Measurements from ENCODE around the gene HACE1.
"Not testable (repeated sequence)": the region's sequence is repeated elsewhere in the genome, so short reads cannot be mapped to it uniquely, and the experiment has no call there.

Gene HACE1

GRCh38 chr6:104820820-104821219, 38.9 kb downstream of the HACE1 start:
- not testable (repeated sequence) for DNase-seq

- DNase-seq: no peak
Measured at GRCh38 chr6:104816125-104816524, 43.6 kb downstream of the HACE1 start.

- no peak for DNase-seq
Measured at GRCh38 chr6:104814743-104815142, 45.0 kb downstream of the HACE1 start.

GRCh38 chr6:104813552-104813951, 46.2 kb downstream of the HACE1 start:
- DNase-seq: no peak

- DNase-seq: no peak
Measured at GRCh38 chr6:104809116-104809515, 50.6 kb downstream of the HACE1 start.

DNA sequence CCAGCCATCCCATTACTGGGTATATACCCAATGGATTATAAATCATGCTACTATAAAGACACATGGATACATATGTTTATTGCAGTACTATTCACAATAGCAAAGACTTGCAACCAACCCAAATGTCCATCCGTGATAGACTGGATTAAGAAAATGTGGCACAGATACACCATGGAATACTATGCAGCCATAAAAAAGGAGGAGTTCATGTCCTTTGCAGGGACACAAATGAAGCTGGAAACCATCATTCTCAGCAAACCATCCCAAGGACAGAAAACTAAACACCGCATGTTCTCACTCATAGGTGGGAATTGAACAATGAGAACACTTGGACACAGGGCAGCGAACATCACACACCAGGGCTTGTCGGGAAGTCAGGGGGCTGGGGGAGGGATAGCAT, 54.4 kb downstream of the HACE1 start:
- not testable (repeated sequence) for DNase-seq

DNA sequence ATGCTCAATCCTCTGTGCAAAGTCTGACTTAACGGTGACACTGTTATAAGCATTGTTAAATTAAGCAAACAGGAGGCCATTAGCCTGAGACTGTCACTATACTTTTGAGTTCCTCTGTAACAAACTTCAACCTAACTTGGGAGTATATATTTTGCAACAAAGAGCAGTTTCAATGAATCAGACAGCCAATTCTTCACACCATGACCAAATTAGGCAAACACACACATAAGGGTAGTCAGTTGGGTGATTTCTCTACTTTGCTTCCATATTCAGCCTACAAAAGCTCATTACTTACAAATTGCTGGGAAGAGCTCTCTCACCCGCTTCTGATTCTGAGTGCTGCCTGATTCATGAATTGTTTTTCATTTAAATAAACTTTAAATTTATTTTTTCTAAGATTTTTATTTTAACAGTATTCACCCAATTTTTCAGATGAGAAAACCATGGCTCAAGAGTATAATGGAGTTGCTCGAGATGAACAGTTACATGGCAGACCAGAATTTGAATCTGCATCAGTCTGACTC, 60.5 kb downstream of the HACE1 start:
- no peak for DNase-seq

DNA sequence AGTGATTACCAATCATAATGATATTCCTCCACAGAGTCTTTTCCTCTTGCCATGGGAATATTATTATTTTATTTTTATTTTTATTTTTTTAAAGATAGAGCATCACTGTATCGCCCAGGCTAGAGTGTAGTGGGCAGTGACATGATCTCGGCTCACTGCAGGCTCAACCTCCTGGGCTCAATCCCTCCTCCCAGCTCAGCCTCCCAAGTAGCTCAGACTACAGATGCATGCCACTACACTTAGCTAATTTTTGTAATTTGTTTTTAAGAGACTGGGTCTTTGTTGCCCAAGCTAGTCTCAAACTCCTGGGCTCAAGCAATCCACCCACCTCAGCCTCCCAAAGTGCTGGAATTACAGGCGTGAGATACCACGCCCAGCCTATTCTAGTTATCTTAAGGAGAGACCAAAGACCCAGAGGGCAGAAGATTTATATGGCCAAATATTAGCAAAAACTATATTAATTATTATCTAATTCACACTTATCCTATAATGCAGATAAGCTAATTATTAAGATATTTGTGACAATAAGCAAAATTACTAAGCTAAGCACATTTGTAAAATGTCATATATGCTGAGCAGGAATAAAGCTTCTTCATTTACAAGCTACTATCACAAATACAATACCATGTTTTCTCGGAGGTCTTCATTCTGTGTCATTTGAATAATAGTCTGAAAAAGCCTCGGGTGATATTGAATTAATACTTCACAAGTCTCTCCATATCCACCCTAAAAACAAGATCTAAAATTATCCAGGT, 63.5 kb downstream of the HACE1 start:
- no peak for DNase-seq

- DNase-seq: no peak
Measured at GRCh38 chr6:104795363-104795762, 64.4 kb downstream of the HACE1 start.

DNA sequence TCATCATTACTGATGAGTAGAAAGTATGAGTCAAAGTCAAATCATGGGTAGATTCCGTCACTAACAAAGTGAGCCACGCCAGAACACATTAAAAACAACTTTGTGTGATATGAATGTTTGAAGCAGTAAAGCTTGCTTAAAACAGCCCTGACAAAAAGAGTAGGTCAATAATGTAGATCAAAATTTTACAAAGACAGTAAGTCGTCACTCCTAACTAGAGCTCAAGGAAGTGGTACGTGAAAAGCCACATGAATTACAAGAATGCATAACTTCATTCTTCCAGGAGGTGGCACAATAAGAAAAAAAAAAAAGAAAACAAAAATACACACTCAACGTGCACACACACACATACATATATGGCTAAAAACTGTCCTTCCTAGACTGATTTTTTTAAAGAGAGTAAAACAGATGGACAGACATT, 69.9 kb downstream of the HACE1 start:
- peak; percentile 13 for DNase-seq

DNA sequence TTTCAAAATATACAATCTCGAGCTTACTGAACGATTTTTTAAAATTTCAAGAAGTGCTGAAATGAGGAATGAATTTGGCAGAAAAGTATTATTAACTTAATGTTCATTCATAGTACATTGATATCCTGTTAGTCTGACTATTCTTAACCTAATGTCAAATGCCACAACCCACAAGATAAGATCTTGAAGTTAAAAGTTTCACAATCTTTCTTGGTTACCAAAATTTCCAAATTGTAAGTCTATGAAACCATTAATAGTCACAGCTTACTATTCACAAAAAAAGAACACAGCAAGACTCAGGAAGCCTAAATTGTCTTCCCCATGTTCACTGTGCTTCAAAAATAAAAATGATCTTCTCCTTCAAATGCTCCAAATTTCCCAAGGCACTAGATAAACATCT, 71.3 kb downstream of the HACE1 start:
- no peak for DNase-seq

DNA sequence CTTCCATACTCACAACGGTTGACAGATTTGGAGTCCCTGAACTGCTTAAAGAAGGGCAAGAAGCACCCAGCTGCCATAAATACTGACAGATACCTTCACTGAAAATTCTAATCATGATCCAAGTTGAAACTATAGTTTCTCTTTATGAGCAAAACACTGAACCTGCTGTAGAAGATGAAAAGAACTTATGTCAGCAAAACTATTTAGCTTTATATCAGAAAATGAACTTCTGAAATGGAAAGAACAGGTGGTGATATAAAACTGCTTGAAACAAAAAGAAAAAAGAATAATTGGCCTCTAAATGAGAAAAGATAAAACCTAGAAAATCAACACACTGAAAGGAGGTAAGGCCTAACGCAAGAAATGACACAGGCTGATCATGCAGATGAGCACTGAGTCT, 72.4 kb downstream of the HACE1 start:
- no peak for DNase-seq

DNA sequence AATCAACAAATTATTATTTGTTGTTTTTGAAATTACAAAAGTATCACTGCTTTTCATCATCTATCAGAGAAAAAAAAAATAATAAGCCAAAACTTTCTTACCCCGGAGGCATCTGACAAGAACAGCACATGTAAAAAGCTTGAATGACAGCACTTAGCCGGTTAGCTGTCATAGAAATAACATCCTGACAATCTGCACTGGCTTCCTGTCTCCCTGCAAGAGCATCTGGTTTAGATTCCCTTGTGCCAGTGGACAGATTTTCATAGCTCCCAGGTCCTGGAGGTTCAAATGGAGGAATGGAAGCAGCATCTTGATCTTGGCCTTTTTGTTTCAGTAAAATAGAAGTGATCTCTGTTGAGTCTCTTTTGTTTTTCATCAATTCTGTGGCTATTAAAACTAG, 74.8 kb downstream of the HACE1 start:
- DNase-seq: no peak

GRCh38 chr6:104771258-104771832, 88.4 kb downstream of the HACE1 start:
- peak; percentile 13 for DNase-seq

- no peak for DNase-seq
Measured at GRCh38 chr6:104768906-104769305, 90.8 kb downstream of the HACE1 start.

DNA sequence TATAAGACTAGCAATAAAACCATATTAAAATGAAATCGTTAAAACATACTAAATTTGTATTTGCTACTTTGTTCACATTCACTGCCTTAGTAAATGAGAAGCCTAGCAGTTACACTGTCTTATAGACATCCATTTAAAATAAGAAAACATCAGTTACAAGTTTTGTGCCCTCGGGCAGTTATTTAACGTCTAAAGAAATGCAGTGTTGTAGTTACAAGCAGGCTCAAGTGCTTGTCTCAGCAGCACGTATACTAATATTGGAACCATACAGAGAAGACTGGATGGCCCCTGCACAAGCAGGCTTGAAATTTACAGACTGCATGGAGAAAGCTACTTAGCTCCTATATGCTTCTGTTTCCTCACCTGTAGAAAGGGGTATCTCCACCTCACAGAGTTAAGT, 93.1 kb downstream of the HACE1 start:
- DNase-seq: no peak

GRCh38 chr6:104754788-104755409, 104.8 kb downstream of the HACE1 start:
- DNase-seq: no peak

DNA sequence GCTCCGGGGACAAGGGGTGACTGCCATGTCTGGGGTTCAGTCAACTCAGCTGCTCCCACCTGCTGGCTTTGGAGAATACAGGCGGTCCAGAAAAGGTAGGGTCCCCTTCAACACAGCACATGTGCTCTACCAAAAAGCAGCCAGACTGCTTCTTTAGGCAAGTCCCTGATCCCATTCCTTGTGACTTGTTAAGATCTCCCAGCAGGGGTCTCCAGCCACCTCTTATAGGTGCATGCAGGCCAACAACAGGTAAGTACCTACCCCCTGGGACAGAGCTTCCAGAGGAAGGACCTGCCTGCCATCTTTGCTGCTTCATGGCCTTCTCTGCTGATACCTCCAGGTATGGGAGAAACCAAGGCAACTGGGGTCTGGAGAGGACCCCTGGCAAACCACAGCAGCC, 106.5 kb downstream of the HACE1 start:
- no peak for DNase-seq

- DNase-seq: no peak
Measured at GRCh38 chr6:104750449-104750848, 109.3 kb downstream of the HACE1 start.

DNA sequence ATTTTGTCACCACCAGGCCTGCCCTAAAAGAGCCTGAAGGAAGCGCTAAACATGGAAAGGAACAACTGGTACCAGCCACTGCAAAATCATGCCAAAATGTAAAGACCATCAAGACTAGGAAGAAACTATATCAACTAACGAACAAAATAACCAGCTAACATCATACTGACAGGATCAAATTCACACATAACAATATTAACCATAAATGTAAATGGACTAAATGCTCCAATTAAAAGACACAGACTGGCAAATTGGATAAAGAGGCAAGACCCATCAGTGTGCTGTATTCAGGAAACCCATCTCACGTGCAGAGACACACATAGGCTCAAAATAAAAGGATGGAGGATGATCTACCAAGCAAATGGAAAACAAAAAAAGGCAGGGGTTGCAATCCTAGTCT, 120.6 kb downstream of the HACE1 start:
- DNase-seq: not testable (repeated sequence)

GRCh38 chr6:104737567-104737966, 122.2 kb downstream of the HACE1 start:
- not testable (repeated sequence) for DNase-seq

- no peak for DNase-seq
Measured at GRCh38 chr6:104736545-104736944, 123.2 kb downstream of the HACE1 start.

DNA sequence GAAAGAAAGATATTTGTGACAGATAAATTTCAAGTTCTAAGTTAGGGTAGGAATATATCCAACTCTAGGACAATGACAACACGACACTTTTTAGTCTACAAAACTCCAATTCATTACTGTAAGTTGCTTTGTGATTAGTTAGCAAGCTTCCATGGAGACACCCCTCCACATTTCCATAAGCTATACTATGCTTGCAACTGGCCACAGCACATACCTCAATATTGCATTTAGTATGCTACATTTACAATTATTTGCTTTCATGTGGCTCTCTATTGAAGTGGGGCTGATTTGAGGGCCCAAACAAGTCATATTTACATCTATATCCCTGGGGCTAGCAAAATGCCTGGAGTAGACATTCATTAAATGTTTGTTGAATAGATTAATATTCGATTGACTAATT, 129.3 kb downstream of the HACE1 start:
- no peak for DNase-seq

DNA sequence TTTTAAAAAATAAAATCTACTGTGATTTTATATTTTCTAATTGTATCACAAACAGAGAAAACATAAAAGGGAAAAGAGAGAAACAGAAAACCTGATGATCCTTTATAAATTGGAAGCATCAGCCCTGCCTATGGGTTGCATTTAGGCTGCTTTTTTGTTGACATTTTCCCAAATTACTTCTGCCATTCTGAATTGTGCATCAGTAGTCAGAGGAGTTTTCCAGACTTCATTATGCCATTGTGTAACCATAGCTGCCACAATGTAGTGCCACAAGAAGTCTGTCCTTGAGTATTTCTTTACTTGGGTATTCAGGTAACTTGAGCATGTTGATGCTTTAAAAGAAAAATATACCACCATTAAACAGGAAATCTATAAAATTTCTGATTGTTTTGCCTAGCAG, 130.3 kb downstream of the HACE1 start:
- no peak for DNase-seq

Measured in KG1 (cell line).